Transverse colon (tissue), 4 donors: ENCODE results near the gene LACRT.

Experiments
- CTCF ChIP-seq, 5 experiments: fragments of 200-600 bp in 3 of 5; fragments of 450-650 bp in 2 of 5; sonication (generic) in 3 of 5; IDR thresholded peaks; 1 replicate in 2 of 5; 2 replicates in 3 of 5; pipeline ENCODE4 v1.5.1; 2016 to 2017; ENCODE audit warnings: antibody characterized with exemption in 5 of 5, inconsistent platforms in 3 of 5, mild to moderate bottlenecking in 2 of 5, moderate library complexity in 1 of 5
- POLR2A ChIP-seq: fragments of 450-650 bp; IDR thresholded peaks from one replicate; pipeline ENCODE4 v1.6.1; 2016; ENCODE audit warnings: antibody characterized with exemption, mild to moderate bottlenecking, moderate library complexity
- POLR2AphosphoS5 ChIP-seq, 3 donors: sonication (generic); formaldehyde crosslinking; IDR thresholded peaks; one replicate each; pipeline ENCODE4 v1.6.1; 2016; ENCODE audit warnings: antibody characterized with exemption in 3 of 3

- TF ChIP-seq CTCF (IDR thresholded peaks at IDR 0.05): peak in 1 of 5 experiments; percentile 10
- TF ChIP-seq POLR2AphosphoS5 (IDR thresholded peaks at IDR 0.05): no peak
- no peak for TF ChIP-seq POLR2A
Observed at GRCh38 chr12:54622463-54623183, 12.1 kb downstream of the LACRT start.
